PC-9 (cell line): Measurements from ENCODE around the gene OR51B2. TPM values are rescaled to one million over a fixed set of nuclear protein-coding genes. Genes with fewer than 3 reads are reported as not detected.

Experiments
- Bru-seq: library from RNA; stranded (reverse); fragments of 400-500 nt; gene quantifications from one replicate; lab custom pipeline; 2021; lab: Mats Ljungman, UMichigan
- BruChase-seq, 2 experiments: library from RNA; stranded (reverse); fragments of 400-500 nt; gene quantifications; one replicate each; lab custom pipeline; 2021; lab: Mats Ljungman, UMichigan
- BruUV-seq: library from RNA; stranded (reverse); fragments of 400-500 nt; replicated peaks from 2 replicates; lab custom pipeline; 2021; lab: Mats Ljungman, UMichigan
- CTCF ChIA-PET: fragments of 300-600 bp; sonication (Branson Sonifier 250); formaldehyde crosslinking; loops from one replicate; lab custom pipeline; 2022; ENCODE audit warnings: antibody characterized with exemption; lab: Charles Lee
- POLR2A ChIA-PET: fragments of 300-600 bp; sonication (Branson Sonifier 250); formaldehyde crosslinking; loops from one replicate; lab custom pipeline; 2022; ENCODE audit warnings: antibody characterized with exemption; ENCODE audit not compliant: unreplicated experiment; lab: Charles Lee
- DNase-seq, 2 experiments: peaks; one replicate each; pipeline versions ENCODE4 v3.0.0 to v3.0.0-alpha.2; 2015 to 2022; ENCODE audit warnings: mixed read lengths in 1 of 2
- H2AFZ ChIP-seq: fragments of 200-600 bp; sonication (generic); 2 replicates; pipeline ENCODE4 v1.8.1; 2017; ENCODE audit warnings: antibody characterized with exemption
- H3F3A ChIP-seq: fragments of 200-600 bp; sonication (generic); 2 replicates; pipeline ENCODE4 v1.8.1; 2017; ENCODE audit warnings: antibody characterized with exemption, mild to moderate bottlenecking, low read depth; ENCODE audit not compliant: insufficient read depth
- H3K27ac ChIP-seq: fragments of 200-600 bp; sonication (generic); 2 replicates; pipeline ENCODE4 v1.6.1; 2016; ENCODE audit warnings: mixed run types
- H3K27me3 ChIP-seq: fragments of 200-600 bp; sonication (generic); 2 replicates; pipeline ENCODE4 v1.6.1; 2016; ENCODE audit warnings: low read depth, mixed run types; ENCODE audit not compliant: insufficient read depth
- H3K36me3 ChIP-seq: fragments of 200-600 bp; sonication (generic); 2 replicates; pipeline ENCODE4 v1.6.1; 2016; ENCODE audit warnings: low read depth, mixed run types
- H3K4me1 ChIP-seq: fragments of 200-600 bp; sonication (generic); replicated peaks from 2 replicates; pipeline ENCODE4 v1.6.1; 2016; ENCODE audit warnings: mixed run types; ENCODE audit not compliant: insufficient read depth
- H3K4me2 ChIP-seq: fragments of 200-600 bp; sonication (generic); 2 replicates; pipeline ENCODE4 v1.6.1; 2017; ENCODE audit warnings: mixed run types
- H3K4me3 ChIP-seq: fragments of 200-600 bp; sonication (generic); 2 replicates; pipeline ENCODE4 v1.6.1; 2016; ENCODE audit warnings: mixed run types
- H3K79me2 ChIP-seq: fragments of 200-600 bp; sonication (generic); 2 replicates; pipeline ENCODE4 v1.6.1; 2017; ENCODE audit warnings: low read depth, mixed run types
- H3K9me2 ChIP-seq: fragments of 200-600 bp; sonication (generic); 2 replicates; pipeline ENCODE4 v1.8.1; 2017; ENCODE audit warnings: mild to moderate bottlenecking; ENCODE audit not compliant: insufficient read depth
- H3K9me3 ChIP-seq: fragments of 200-600 bp; sonication (generic); 2 replicates; pipeline ENCODE4 v1.8.1; 2016; ENCODE audit warnings: low read depth; ENCODE audit not compliant: insufficient read depth
- H4K20me1 ChIP-seq: fragments of 200-600 bp; sonication (generic); 2 replicates; pipeline ENCODE4 v1.8.1; 2017; ENCODE audit not compliant: insufficient read depth
- EZH2 ChIP-seq: fragments of 200-600 bp; sonication (generic); IDR thresholded peaks from 2 replicates; pipeline ENCODE4 v1.8.0; 2017; ENCODE audit warnings: antibody characterized with exemption, low read depth
- intact Hi-C: fragments of 100-400 bp; cut with micrococcal nuclease; formaldehyde crosslinking; loops from one replicate; pipeline ENCODE4 v1.10.0; 2022; ENCODE audit not compliant: unreplicated experiment
- long read RNA-seq: library from polyadenylated mRNA; stranded (forward); transcript quantifications from one replicate; pipeline ENCODE4 v2.0.0, GENCODE V29; 2022
- total RNA-seq: library from RNA; stranded (reverse); gene quantifications from 2 replicates; pipeline ENCODE4 v1.2.3, GENCODE V29; 2021
- TF ChIP-seq, protein P1 (sequence below): fragments of 200-600 bp; sonication (generic); conservative IDR thresholded peaks from 2 replicates; pipeline ENCODE4 v1.6.1; 2017; ENCODE audit warnings: mixed run types, antibody characterized with exemption, mild to moderate bottlenecking, moderate library complexity

Gene OR51B2, protein sequence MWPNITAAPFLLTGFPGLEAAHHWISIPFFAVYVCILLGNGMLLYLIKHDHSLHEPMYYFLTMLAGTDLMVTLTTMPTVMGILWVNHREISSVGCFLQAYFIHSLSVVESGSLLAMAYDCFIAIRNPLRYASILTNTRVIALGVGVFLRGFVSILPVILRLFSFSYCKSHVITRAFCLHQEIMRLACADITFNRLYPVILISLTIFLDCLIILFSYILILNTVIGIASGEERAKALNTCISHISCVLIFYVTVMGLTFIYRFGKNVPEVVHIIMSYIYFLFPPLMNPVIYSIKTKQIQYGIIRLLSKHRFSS
- total RNA-seq: not detected in 2 replicates
- Bru-seq, nascent RNA: percentile 34 among the genes with signal in this experiment
- BruChase-seq, experiment 1, labeled RNA remaining after a 2-hour chase: percentile 36 among the genes with signal in this experiment
- BruChase-seq, experiment 2, labeled RNA remaining after a 6-hour chase: percentile 26 among the genes with signal in this experiment
- long read RNA-seq: 0 reads

DNA sequence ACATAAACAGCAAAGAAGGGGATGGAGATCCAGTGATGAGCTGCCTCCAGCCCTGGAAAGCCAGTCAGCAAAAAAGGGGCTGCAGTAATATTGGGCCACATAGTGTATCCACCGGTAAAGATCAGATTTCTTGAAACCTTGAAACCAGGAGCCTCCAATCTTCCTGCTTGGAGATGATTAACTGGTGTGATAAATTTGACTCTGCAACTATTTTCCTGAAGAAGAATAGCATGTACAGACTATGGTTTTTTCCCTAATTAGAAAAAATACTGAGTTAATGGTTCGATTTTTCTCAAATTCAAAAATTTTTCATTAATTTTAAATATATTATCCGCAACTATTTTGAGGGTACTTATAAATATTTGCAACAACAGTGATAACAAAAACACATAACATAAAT lies at the start of gene OR51B2:
Gene OR51B2 (minus strand): TSS at position 101 of the 400 bp plus-strand sequence. CDS start 0 bp downstream, at position 101.
- intact Hi-C loops: no loop called here
- no peaks in the 10 kb centered on the region for H3K9me2 ChIP-seq
- no peak within 1 kb of the TSS for H3K4me2 ChIP-seq
- no peaks in the 10 kb centered on the region for H4K20me1 ChIP-seq
- DNase-seq: no peak
- TF ChIP-seq EZH2: no peak
- TF ChIP-seq, protein P1, sequence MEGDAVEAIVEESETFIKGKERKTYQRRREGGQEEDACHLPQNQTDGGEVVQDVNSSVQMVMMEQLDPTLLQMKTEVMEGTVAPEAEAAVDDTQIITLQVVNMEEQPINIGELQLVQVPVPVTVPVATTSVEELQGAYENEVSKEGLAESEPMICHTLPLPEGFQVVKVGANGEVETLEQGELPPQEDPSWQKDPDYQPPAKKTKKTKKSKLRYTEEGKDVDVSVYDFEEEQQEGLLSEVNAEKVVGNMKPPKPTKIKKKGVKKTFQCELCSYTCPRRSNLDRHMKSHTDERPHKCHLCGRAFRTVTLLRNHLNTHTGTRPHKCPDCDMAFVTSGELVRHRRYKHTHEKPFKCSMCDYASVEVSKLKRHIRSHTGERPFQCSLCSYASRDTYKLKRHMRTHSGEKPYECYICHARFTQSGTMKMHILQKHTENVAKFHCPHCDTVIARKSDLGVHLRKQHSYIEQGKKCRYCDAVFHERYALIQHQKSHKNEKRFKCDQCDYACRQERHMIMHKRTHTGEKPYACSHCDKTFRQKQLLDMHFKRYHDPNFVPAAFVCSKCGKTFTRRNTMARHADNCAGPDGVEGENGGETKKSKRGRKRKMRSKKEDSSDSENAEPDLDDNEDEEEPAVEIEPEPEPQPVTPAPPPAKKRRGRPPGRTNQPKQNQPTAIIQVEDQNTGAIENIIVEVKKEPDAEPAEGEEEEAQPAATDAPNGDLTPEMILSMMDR: no peak
- no peaks in the 10 kb centered on the region for H3F3A ChIP-seq
- H3K79me2 ChIP-seq: no peaks in the 10 kb centered on the region
- no peaks in the 10 kb centered on the region for H3K9me3 ChIP-seq
- POLR2A ChIA-PET: no interaction called here
- no peaks in the 10 kb centered on the region for H3K27me3 ChIP-seq
- H3K4me3 ChIP-seq: no peak within 1 kb of the TSS
- no peak within 1 kb of the TSS for H2AFZ ChIP-seq
- no TSS peak for BruUV-seq
- no peak within 1 kb of the TSS for H3K27ac ChIP-seq
- H3K36me3 ChIP-seq: no peaks in the 10 kb centered on the region
- H3K4me1 ChIP-seq: no peaks in the 10 kb centered on the region
- CTCF ChIA-PET: no interaction called here

DNA sequence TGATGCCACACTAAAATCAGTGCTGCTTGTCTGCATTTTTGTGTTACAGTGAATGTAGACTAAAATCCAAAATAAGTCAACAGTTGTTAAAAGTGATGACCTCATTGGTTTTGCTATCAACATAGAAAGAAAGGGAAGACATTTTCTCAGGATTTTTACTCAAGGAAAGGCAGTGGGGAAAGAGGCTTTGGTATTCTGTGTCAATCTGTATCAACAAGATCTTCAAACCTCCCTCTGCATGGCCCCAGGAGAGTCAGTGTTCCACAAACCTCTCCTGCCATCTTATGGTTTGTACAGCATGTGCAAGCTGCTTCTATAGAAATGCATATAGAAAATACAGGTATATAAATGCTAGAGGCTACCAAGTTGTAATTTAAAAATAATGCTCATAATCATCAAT lies 45.7 kb upstream of the OR51B2 start:
- no peaks in the 10 kb centered on the region for H3K27me3 ChIP-seq
- ChIA-PET POLR2A (no interaction called here), CTCF (no interaction called here)
- H3K36me3 ChIP-seq: no peaks in the 10 kb centered on the region
- H3K4me3 ChIP-seq: no peak overlapping the region
- no peaks in the 10 kb centered on the region for H3K79me2 ChIP-seq
- no peak for DNase-seq
- H2AFZ ChIP-seq: no peak overlapping the region
- H3K27ac ChIP-seq: no peak overlapping the region
- H3K9me2 ChIP-seq: no peaks in the 10 kb centered on the region
- intact Hi-C loops: loop anchor here (5.0 kb wide), 1 partner anchor 742 kb away; no protein-coding TSS in a partner anchor
- no peaks in the 10 kb centered on the region for H3K4me1 ChIP-seq
- no peak overlapping the region for H3K4me2 ChIP-seq
- BruUV-seq: no TSS peak
- no peak for TF ChIP-seq EZH2
- TF ChIP-seq, protein P1: no peak
- H3K9me3 ChIP-seq: no peaks in the 10 kb centered on the region
- H4K20me1 ChIP-seq: no peaks in the 10 kb centered on the region
- H3F3A ChIP-seq: no peaks in the 10 kb centered on the region

DNA sequence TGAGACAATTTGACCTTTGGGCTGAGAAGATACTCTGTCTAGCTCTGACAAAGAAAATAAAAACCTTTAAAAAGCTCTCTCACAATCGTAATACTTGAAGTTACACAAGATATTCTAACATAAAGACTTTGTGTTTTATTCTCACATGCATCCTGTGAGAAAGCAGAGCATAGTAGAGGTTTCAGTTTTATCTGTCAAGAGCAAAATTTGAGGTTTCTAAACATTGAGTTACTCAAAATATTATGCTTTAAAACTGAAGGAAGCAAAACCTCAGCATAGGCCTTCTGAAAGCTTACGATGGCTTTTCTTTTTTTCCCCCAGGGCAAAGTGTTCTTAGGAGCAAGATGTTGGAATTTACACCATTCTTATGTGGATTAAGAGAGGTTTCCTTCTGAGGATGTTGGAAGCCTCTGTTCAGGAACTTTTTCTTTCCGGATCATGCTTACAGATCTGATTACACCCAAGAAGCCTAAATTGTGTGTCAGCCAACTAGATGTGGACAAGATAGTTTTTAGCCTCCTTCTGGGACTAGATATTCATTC lies 44.5 kb upstream of the OR51B2 start:
- Histone ChIP-seq H2AFZ (no peak overlapping the region), H3K36me3 (no peaks in the 10 kb centered on the region), H3K4me1 (no peaks in the 10 kb centered on the region), H3K9me2 (no peaks in the 10 kb centered on the region), H3K27ac (no peak overlapping the region), H3K4me3 (no peak overlapping the region), H3K79me2 (no peaks in the 10 kb centered on the region), H3K27me3 (no peaks in the 10 kb centered on the region), H3K9me3 (no peaks in the 10 kb centered on the region), H4K20me1 (no peaks in the 10 kb centered on the region), H3K4me2 (no peak overlapping the region), H3F3A (no peaks in the 10 kb centered on the region)
- CTCF ChIA-PET: no interaction called here
- DNase-seq: no peak
- intact Hi-C loops: loop anchor here (5.0 kb wide), 1 partner anchor 741 kb away; no protein-coding TSS in a partner anchor
- no peak for TF ChIP-seq EZH2
- TF ChIP-seq, protein P1: no peak
- POLR2A ChIA-PET: no interaction called here
- BruUV-seq: no TSS peak
